Measurements from ENCODE around the gene ZFAND5. TPM values are rescaled to one million over a fixed set of nuclear protein-coding genes. Genes with fewer than 3 reads are reported as not detected.
A peak's percentile ranks its signal among the peaks of the same experiment; 100 is the strongest.

ZFAND5 gene
- total RNA-seq, 1 donor from 2014 or later: 134 TPM

- DNase-seq (ENCODE audit: low spot score): no peak
These were observed 40.0 kb downstream of the ZFAND5 start for GRCh38 chr9:72324974-72325373.

GRCh38 chr9:72322678-72323077, 42.3 kb downstream of the ZFAND5 start:
- no peak for DNase-seq (ENCODE audit: low spot score)

- DNase-seq (ENCODE audit: low spot score): no peak
These were observed 42.7 kb downstream of the ZFAND5 start for GRCh38 chr9:72322259-72322658.

GRCh38 chr9:72315510-72316311, 49.3 kb downstream of the ZFAND5 start:
- DNase-seq (ENCODE audit: low spot score): peak; percentile 96

- peak; percentile 80 for DNase-seq (ENCODE audit: low spot score)
These were observed 49.9 kb downstream of the ZFAND5 start for GRCh38 chr9:72315089-72315509.

- DNase-seq (ENCODE audit: low spot score): no peak
These were observed 51.5 kb downstream of the ZFAND5 start for GRCh38 chr9:72313507-72313906.

- peak; percentile 72 for DNase-seq (ENCODE audit: low spot score)
These were observed 52.5 kb downstream of the ZFAND5 start for GRCh38 chr9:72312386-72312987.

GRCh38 chr9:72309364-72310133, 55.5 kb downstream of the ZFAND5 start:
- no peak for DNase-seq (ENCODE audit: low spot score)

GRCh38 chr9:72306761-72307160, 58.2 kb downstream of the ZFAND5 start:
- DNase-seq (ENCODE audit: low spot score): no peak

GRCh38 chr9:72305707-72306106, 59.3 kb downstream of the ZFAND5 start:
- DNase-seq (ENCODE audit: low spot score): peak; percentile 35

- DNase-seq (ENCODE audit: low spot score): peak; percentile 99
These were observed 59.9 kb downstream of the ZFAND5 start for GRCh38 chr9:72305102-72305546.

GRCh38 chr9:72304538-72304937, 60.5 kb downstream of the ZFAND5 start:
- peak; percentile 38 for DNase-seq (ENCODE audit: low spot score)

Other genes with a start within 250 kb of the ZFAND5 start
- gene GDA, start 215.8 kb downstream of the ZFAND5 start, total RNA-seq (ENCODE audit: insufficient read depth, low replicate concordance): 6.0 TPM
- gene TMC1, start 156.4 kb upstream of the ZFAND5 start, total RNA-seq (ENCODE audit: insufficient read depth, low replicate concordance): 0.96 TPM